Midbrain (tissue), 1 donor: ENCODE results near the gene EMP1.

ENCODE experiments used
- DNase-seq: peaks from one replicate; lab custom pipeline; 2025; lab: John Stamatoyannopoulos, UW

Gene EMP1

GRCh38 chr12:13196130-13196921, at the start of gene EMP1:
Gene EMP1, plus strand, starts transcription at chr12:13196726. Its CDS starts 14,785 bp downstream, at chr12:13211511.
- DNase-seq: peak; percentile 78

- no peak for DNase-seq
Measured at GRCh38 chr12:13147688-13148484, 48.6 kb upstream of the EMP1 start.

GRCh38 chr12:13148485-13148847, 48.1 kb upstream of the EMP1 start:
- DNase-seq: no peak

- no peak for DNase-seq
Measured at GRCh38 chr12:13149411-13149810, 47.1 kb upstream of the EMP1 start.

GRCh38 chr12:13152281-13152680, 44.2 kb upstream of the EMP1 start:
- no peak for DNase-seq

- DNase-seq: no peak
Measured at GRCh38 chr12:13152756-13153155, 43.8 kb upstream of the EMP1 start.

- DNase-seq: no peak
Measured at GRCh38 chr12:13153180-13153579, 43.3 kb upstream of the EMP1 start.

- DNase-seq: no peak
Measured at GRCh38 chr12:13154027-13154538, 42.4 kb upstream of the EMP1 start.

- no peak for DNase-seq
Measured at GRCh38 chr12:13154831-13155230, 41.7 kb upstream of the EMP1 start.

GRCh38 chr12:13156277-13156676, 40.2 kb upstream of the EMP1 start:
- DNase-seq: no peak

GRCh38 chr12:13161172-13161571, 35.4 kb upstream of the EMP1 start:
- DNase-seq: no peak

- no peak for DNase-seq
Measured at GRCh38 chr12:13162904-13163303, 33.6 kb upstream of the EMP1 start.

- DNase-seq: no peak
Measured at GRCh38 chr12:13163868-13164635, 32.5 kb upstream of the EMP1 start.

- DNase-seq: no peak
Measured at GRCh38 chr12:13164921-13165616, 31.5 kb upstream of the EMP1 start.

- DNase-seq: no peak
Measured at GRCh38 chr12:13165617-13166041, 30.9 kb upstream of the EMP1 start.

GRCh38 chr12:13167226-13167625, 29.3 kb upstream of the EMP1 start:
- no peak for DNase-seq

GRCh38 chr12:13167906-13168305, 28.6 kb upstream of the EMP1 start:
- DNase-seq: no peak

GRCh38 chr12:13169272-13169671, 27.3 kb upstream of the EMP1 start:
- no peak for DNase-seq

GRCh38 chr12:13170892-13171490, 25.5 kb upstream of the EMP1 start:
- no peak for DNase-seq

- no peak for DNase-seq
Measured at GRCh38 chr12:13171921-13172859, 24.3 kb upstream of the EMP1 start.
